Neuronal stem cell (in vitro differentiated cells): Measurements from ENCODE around the gene SLC19A2.

Experiments used
- DNase-seq: peaks from one replicate; pipeline ENCODE4 v3.0.0-alpha.2; 2013; ENCODE audit warnings: low spot score
- H2AFZ ChIP-seq: one replicate; pipeline ENCODE4 v1.6.1; 2013; ENCODE audit warnings: mild to moderate bottlenecking, low read length, inconsistent platforms
- H2AK5ac ChIP-seq: 2 replicates; pipeline ENCODE4 v1.6.1; 2013; ENCODE audit warnings: low read depth, mild to moderate bottlenecking, inconsistent platforms, low read length, moderate library complexity, mixed read lengths
- H2BK120ac ChIP-seq: 2 replicates; pipeline ENCODE4 v1.6.1; 2013; ENCODE audit warnings: low read depth, mild to moderate bottlenecking, inconsistent platforms, low read length, moderate library complexity, mixed read lengths
- H2BK12ac ChIP-seq: one replicate; pipeline ENCODE4 v1.6.1; 2013; ENCODE audit warnings: low read length, inconsistent platforms
- H2BK15ac ChIP-seq: 2 replicates; pipeline ENCODE4 v1.6.1; 2013; ENCODE audit warnings: mild to moderate bottlenecking, low read length, inconsistent platforms, mixed read lengths
- H2BK5ac ChIP-seq: one replicate; pipeline ENCODE4 v1.6.1; 2013; ENCODE audit warnings: inconsistent platforms, mild to moderate bottlenecking, low read length, moderate library complexity
- H3K14ac ChIP-seq: one replicate; pipeline ENCODE4 v1.6.1; 2013; ENCODE audit warnings: low read length, inconsistent platforms
- H3K18ac ChIP-seq: 2 replicates; pipeline ENCODE4 v1.6.1; 2013; ENCODE audit warnings: low read length, inconsistent platforms
- H3K23ac ChIP-seq: 2 replicates; pipeline ENCODE4 v1.6.1; 2013; ENCODE audit warnings: low read depth, mild to moderate bottlenecking, mixed read lengths, low read length, inconsistent platforms; ENCODE audit not compliant: poor library complexity
- H3K27ac ChIP-seq: replicated peaks from 3 replicates; pipeline ENCODE4 v1.5.1; 2013; ENCODE audit warnings: low read length, inconsistent platforms
- H3K27me3 ChIP-seq, 3 experiments: 2 replicates each; pipeline ENCODE4 v1.6.1; 2013; ENCODE audit warnings: low read length in 3 of 3, mild to moderate bottlenecking in 2 of 3, inconsistent platforms in 1 of 3, low read depth in 1 of 3, mixed read lengths in 1 of 3, moderate library complexity in 1 of 3; ENCODE audit not compliant: control insufficient read depth in 3 of 3, insufficient read depth in 3 of 3
- H3K36me3 ChIP-seq, 2 donors: replicated peaks in 1 of 2; 2 replicates each; pipeline ENCODE4 v1.6.1; 2013; ENCODE audit warnings: low read length in 2 of 2; ENCODE audit not compliant: control insufficient read depth in 2 of 2, insufficient read depth in 2 of 2
- H3K4ac ChIP-seq: 2 replicates; pipeline ENCODE4 v1.6.1; 2013; ENCODE audit warnings: inconsistent platforms, mild to moderate bottlenecking, low read length, moderate library complexity
- H3K4me1 ChIP-seq, 2 donors: 1 replicate in 1 of 2; 2 replicates in 1 of 2; pipeline ENCODE4 v1.6.1; 2013; ENCODE audit warnings: low read length in 2 of 2, low read depth in 1 of 2; ENCODE audit not compliant: control insufficient read depth in 2 of 2, insufficient read depth in 1 of 2
- H3K4me2 ChIP-seq: one replicate; pipeline ENCODE4 v1.6.1; 2013; ENCODE audit warnings: mild to moderate bottlenecking, low read length, inconsistent platforms; ENCODE audit not compliant: insufficient read depth, poor library complexity, severe bottlenecking
- H3K4me3 ChIP-seq, 2 donors: 2 replicates each; pipeline ENCODE4 v1.5.1; 2013; ENCODE audit warnings: low read length in 2 of 2, mild to moderate bottlenecking in 2 of 2, inconsistent platforms in 1 of 2, moderate library complexity in 1 of 2
- H3K79me1 ChIP-seq: one replicate; pipeline ENCODE4 v1.6.1; 2013; ENCODE audit warnings: low read depth, mild to moderate bottlenecking, inconsistent platforms, low read length, moderate library complexity
- H3K9ac ChIP-seq: one replicate; pipeline ENCODE4 v1.6.1; 2013; ENCODE audit warnings: mild to moderate bottlenecking, low read depth, low read length, inconsistent platforms; ENCODE audit not compliant: poor library complexity
- H3K9me3 ChIP-seq, 2 donors: replicated peaks in 1 of 2; 2 replicates each; pipeline versions ENCODE3 to v1.6.1; 2013; ENCODE audit warnings: low read length in 2 of 2, mild to moderate bottlenecking in 2 of 2, inconsistent platforms in 1 of 2, low read depth in 1 of 2, mixed read lengths in 1 of 2, moderate library complexity in 1 of 2; ENCODE audit not compliant: control insufficient read depth in 2 of 2, insufficient read depth in 1 of 2
- H4K8ac ChIP-seq: one replicate; pipeline ENCODE4 v1.6.1; 2013; ENCODE audit warnings: low read depth, mild to moderate bottlenecking, inconsistent platforms, low read length, moderate library complexity
- H4K91ac ChIP-seq: one replicate; pipeline ENCODE4 v1.6.1; 2013; ENCODE audit warnings: low read length, low read depth, mild to moderate bottlenecking, inconsistent platforms; ENCODE audit not compliant: poor library complexity
- WGBS, 2 donors: extraction: QIAGEN DNeasy Blood & Tissue Kit; methylation state at CpG; one replicate each; pipeline ENCODE4 v1.1.7; 2013; ENCODE audit warnings: missing lambda C conversion rate in 2 of 2, mixed read lengths in 1 of 2; ENCODE audit not compliant: insufficient read length in 2 of 2, insufficient replicate concordance in 1 of 2; ENCODE audit errors: extremely low coverage in 2 of 2; 5-methylcytosine and 5-hydroxymethylcytosine counted together

Gene SLC19A2

GRCh38 chr1:169473347-169473746, 12.4 kb downstream of the SLC19A2 start:
- Histone ChIP-seq H3K9ac (no peak overlapping the region), H3K79me1 (no peaks in the 10 kb centered on the region), H3K9me3 (no peaks in the 10 kb centered on the region), H4K8ac (no peak overlapping the region), H2BK120ac (no peak overlapping the region), H3K23ac (no peak overlapping the region), H2AK5ac (no peak overlapping the region), H3K4me1 (peaks cover 0 to 4% of the 10 kb centered on the region in 2 donors), H3K27me3 (no peaks in the 10 kb centered on the region), H3K18ac (no peak overlapping the region), H2BK5ac (no peak overlapping the region), H3K4me2 (no peak overlapping the region), H2BK15ac (no peak overlapping the region), H3K27ac (no peak overlapping the region), H3K36me3 (peaks cover 2 to 43% of the 10 kb centered on the region in 2 donors), H4K91ac (no peak overlapping the region), H3K4me3 (no peak overlapping the region), H3K14ac (no peak overlapping the region), H2BK12ac (no peak overlapping the region), H2AFZ (no peak overlapping the region), H3K4ac (no peak overlapping the region)
- WGBS, 2 donors, result no CpG with 5 or more reads among the region's 5 CpGs
- DNase-seq, result no peak

DNA sequence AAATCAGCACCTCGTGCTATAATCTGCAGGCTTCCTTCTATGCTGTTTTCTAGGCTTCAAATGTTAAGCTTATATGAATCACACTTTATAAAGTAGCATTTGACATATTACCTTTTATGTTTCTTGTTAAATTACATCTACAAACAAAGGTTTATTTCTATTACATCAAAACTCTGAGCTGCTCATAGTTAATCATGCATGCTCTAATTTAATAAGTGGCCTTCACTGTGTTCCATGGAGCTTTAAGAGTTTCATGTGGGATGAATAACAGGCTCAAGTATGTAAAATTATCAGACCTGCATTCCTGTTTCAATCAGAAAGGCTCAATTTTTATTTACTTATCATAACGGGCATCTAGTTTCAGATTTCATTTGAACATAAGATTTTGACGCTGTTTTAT, 13.0 kb downstream of the SLC19A2 start:
- H2AK5ac ChIP-seq, result no peak overlapping the region
- H4K8ac ChIP-seq, result no peak overlapping the region
- no peaks in the 10 kb centered on the region for H3K9me3 ChIP-seq
- no peak overlapping the region for H3K27ac ChIP-seq
- WGBS, 2 donors, result no CpG with 5 or more reads among the region's 3 CpGs
- no peak overlapping the region for H3K23ac ChIP-seq
- H3K9ac ChIP-seq, result no peak overlapping the region
- no peak overlapping the region for H4K91ac ChIP-seq
- no peaks in the 10 kb centered on the region for H3K79me1 ChIP-seq
- H2BK5ac ChIP-seq, result no peak overlapping the region
- H3K14ac ChIP-seq, result no peak overlapping the region
- H3K18ac ChIP-seq, result no peak overlapping the region
- no peaks in the 10 kb centered on the region for H3K27me3 ChIP-seq
- H2AFZ ChIP-seq, result no peak overlapping the region
- DNase-seq, result no peak
- no peak overlapping the region for H3K4me2 ChIP-seq
- no peak overlapping the region for H3K4ac ChIP-seq
- no peak overlapping the region for H3K4me3 ChIP-seq
- no peak overlapping the region for H2BK12ac ChIP-seq
- no peak overlapping the region for H2BK15ac ChIP-seq
- H3K36me3 ChIP-seq, result peaks cover 2 to 49% of the 10 kb centered on the region in 2 donors
- H3K4me1 ChIP-seq, result peaks cover 0 to 4% of the 10 kb centered on the region in 2 donors
- no peak overlapping the region for H2BK120ac ChIP-seq

DNA sequence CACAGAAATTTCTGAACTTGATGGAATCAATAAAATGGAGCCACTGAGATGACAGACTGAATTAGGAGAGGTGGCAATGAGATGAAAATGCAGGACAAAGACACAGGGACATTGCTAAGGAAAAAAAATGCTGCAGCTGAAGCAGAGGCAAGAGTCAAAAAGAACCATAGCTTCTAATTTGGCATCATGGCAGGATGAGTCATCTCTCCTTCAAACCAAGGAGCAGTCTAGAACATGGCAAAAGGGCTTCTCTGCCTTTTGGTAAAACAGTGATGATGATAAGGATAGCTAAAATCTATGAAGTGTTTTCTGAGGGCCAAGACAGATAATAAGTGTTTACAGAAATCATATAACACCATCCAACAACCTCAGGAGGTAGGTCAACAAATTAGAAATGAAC, 16.8 kb downstream of the SLC19A2 start:
- Histone ChIP-seq H3K4ac (no peak overlapping the region), H2BK120ac (no peak overlapping the region), H2BK5ac (no peak overlapping the region), H4K91ac (no peak overlapping the region), H4K8ac (no peak overlapping the region), H3K9me3 (no peaks in the 10 kb centered on the region), H2AK5ac (no peak overlapping the region), H3K27me3 (no peaks in the 10 kb centered on the region), H3K4me1 (no peaks in the 10 kb centered on the region), H3K18ac (no peak overlapping the region), H3K79me1 (no peaks in the 10 kb centered on the region), H3K4me2 (no peak overlapping the region), H3K23ac (no peak overlapping the region), H2AFZ (no peak overlapping the region), H3K27ac (no peak overlapping the region), H3K9ac (no peak overlapping the region), H3K4me3 (no peak overlapping the region), H2BK12ac (no peak overlapping the region), H3K36me3 (peaks cover 2 to 52% of the 10 kb centered on the region in 2 donors), H3K14ac (no peak overlapping the region), H2BK15ac (no peak overlapping the region)
- DNase-seq, result no peak

DNA sequence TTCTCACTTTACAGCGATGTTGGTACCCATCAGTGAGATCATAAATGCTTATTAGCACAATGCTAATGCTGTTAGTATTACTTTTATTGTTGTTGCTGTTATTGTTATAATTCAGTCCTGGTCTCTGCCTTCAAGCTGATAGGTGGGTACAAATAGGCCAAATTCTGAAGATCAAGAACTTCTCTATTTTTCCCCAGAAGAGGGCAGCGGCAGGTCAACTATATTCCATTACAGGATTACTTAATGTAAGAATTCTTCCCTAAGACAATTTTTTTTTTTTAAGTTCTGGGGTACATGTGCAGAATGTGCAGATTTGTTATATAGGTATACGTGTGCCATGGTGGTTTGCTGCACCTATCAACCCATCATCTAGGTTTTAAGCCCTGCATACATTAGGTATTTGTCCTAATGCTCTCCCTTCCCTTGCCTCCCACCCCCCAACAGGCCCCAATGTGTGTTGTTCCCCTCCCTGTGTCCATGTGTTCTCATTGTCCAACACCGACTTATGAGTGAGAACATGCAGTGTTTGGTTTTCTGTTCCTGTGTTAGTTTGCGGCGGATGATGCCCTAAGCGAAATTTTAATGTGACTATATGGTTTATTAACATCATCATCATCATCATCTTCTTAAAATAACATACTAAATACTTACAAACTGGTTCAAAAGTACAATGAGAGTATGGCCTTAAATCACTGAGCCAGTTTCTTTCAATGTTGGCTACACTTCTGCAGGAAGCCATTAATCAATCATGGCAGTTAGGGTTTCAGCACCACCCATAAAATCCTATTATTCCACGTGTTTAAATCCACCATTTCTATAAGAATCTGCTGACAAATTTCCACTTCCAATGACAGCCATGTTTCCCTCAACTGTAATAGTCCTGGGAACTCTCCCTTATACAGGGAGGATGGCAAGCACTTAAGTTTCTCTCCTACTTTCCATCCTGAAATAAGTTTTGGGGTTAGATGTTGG, 19.2 kb downstream of the SLC19A2 start:
- Histone ChIP-seq H3K27ac (no peak overlapping the region), H2BK5ac (no peak overlapping the region), H3K9me3 (no peaks in the 10 kb centered on the region), H3K4me1 (no peaks in the 10 kb centered on the region), H3K4me2 (no peak overlapping the region), H3K36me3 (peaks cover 2 to 48% of the 10 kb centered on the region in 2 donors), H3K27me3 (no peaks in the 10 kb centered on the region), H3K23ac (no peak overlapping the region), H2BK15ac (no peak overlapping the region), H3K4me3 (no peak overlapping the region), H4K8ac (no peak overlapping the region), H2BK120ac (no peak overlapping the region), H3K14ac (no peak overlapping the region), H2BK12ac (no peak overlapping the region), H4K91ac (no peak overlapping the region), H2AFZ (no peak overlapping the region), H3K9ac (no peak overlapping the region), H3K4ac (no peak overlapping the region), H2AK5ac (no peak overlapping the region), H3K18ac (no peak overlapping the region), H3K79me1 (no peaks in the 10 kb centered on the region)
- no CpG with 5 or more reads among the region's 8 CpGs for WGBS, 2 donors
- no peak for DNase-seq
